ENCODE measurements around the gene KSR1.

GRCh38 chr17:27454089-27454488 is 2.2 kb upstream of the KSR1 start:
- TF ChIP-seq, protein P1, sequence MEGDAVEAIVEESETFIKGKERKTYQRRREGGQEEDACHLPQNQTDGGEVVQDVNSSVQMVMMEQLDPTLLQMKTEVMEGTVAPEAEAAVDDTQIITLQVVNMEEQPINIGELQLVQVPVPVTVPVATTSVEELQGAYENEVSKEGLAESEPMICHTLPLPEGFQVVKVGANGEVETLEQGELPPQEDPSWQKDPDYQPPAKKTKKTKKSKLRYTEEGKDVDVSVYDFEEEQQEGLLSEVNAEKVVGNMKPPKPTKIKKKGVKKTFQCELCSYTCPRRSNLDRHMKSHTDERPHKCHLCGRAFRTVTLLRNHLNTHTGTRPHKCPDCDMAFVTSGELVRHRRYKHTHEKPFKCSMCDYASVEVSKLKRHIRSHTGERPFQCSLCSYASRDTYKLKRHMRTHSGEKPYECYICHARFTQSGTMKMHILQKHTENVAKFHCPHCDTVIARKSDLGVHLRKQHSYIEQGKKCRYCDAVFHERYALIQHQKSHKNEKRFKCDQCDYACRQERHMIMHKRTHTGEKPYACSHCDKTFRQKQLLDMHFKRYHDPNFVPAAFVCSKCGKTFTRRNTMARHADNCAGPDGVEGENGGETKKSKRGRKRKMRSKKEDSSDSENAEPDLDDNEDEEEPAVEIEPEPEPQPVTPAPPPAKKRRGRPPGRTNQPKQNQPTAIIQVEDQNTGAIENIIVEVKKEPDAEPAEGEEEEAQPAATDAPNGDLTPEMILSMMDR (IDR thresholded peaks at IDR 0.05) = no peak
- no peak for TF ChIP-seq POLR2A (IDR thresholded peaks at IDR 0.05)
